DND-41 (cell line): ENCODE measurements around the gene CDYL2.

Source experiments
- CTCF ChIP-seq: IDR thresholded peaks from 2 replicates; pipeline ENCODE4 v1.5.1; 2012; ENCODE audit warnings: borderline replicate concordance, low read length, moderate library complexity, mild to moderate bottlenecking; ENCODE audit not compliant: poor library complexity, severe bottlenecking; ENCODE audit errors: extremely low read depth
- EZH2 ChIP-seq: IDR thresholded peaks from 3 replicates; pipeline ENCODE4 v1.6.1; 2012; ENCODE audit warnings: borderline replicate concordance, low read depth, mild to moderate bottlenecking, moderate library complexity, low read length, inconsistent platforms; ENCODE audit not compliant: severe bottlenecking

- TF ChIP-seq CTCF (no peak), EZH2 (no peak)
Measured at GRCh38 chr16:80672379-80672778, 132.0 kb downstream of the CDYL2 start.
